PC-9 (cell line): ENCODE data around the gene CADM2. TPM values are rescaled to one million over a fixed set of nuclear protein-coding genes. Genes with fewer than 3 reads are reported as not detected.

Source experiments
- BruUV-seq: library from RNA; stranded (reverse); fragments of 400-500 nt; replicated peaks from 2 replicates; lab custom pipeline; 2021; lab: Mats Ljungman, UMichigan
- CTCF ChIA-PET: fragments of 300-600 bp; sonication (Branson Sonifier 250); formaldehyde crosslinking; loops from one replicate; lab custom pipeline; 2022; ENCODE audit warnings: antibody characterized with exemption; lab: Charles Lee
- POLR2A ChIA-PET: fragments of 300-600 bp; sonication (Branson Sonifier 250); formaldehyde crosslinking; loops from one replicate; lab custom pipeline; 2022; ENCODE audit warnings: antibody characterized with exemption; ENCODE audit not compliant: unreplicated experiment; lab: Charles Lee
- DNase-seq, 2 experiments: peaks; one replicate each; pipeline versions ENCODE4 v3.0.0 to v3.0.0-alpha.2; 2015 to 2022; ENCODE audit warnings: mixed read lengths in 1 of 2
- H2AFZ ChIP-seq: fragments of 200-600 bp; sonication (generic); 2 replicates; pipeline ENCODE4 v1.8.1; 2017; ENCODE audit warnings: antibody characterized with exemption
- H3F3A ChIP-seq: fragments of 200-600 bp; sonication (generic); 2 replicates; pipeline ENCODE4 v1.8.1; 2017; ENCODE audit warnings: antibody characterized with exemption, mild to moderate bottlenecking, low read depth; ENCODE audit not compliant: insufficient read depth
- H3K27ac ChIP-seq: fragments of 200-600 bp; sonication (generic); 2 replicates; pipeline ENCODE4 v1.6.1; 2016; ENCODE audit warnings: mixed run types
- H3K27me3 ChIP-seq: fragments of 200-600 bp; sonication (generic); 2 replicates; pipeline ENCODE4 v1.6.1; 2016; ENCODE audit warnings: low read depth, mixed run types; ENCODE audit not compliant: insufficient read depth
- H3K36me3 ChIP-seq: fragments of 200-600 bp; sonication (generic); 2 replicates; pipeline ENCODE4 v1.6.1; 2016; ENCODE audit warnings: low read depth, mixed run types
- H3K4me1 ChIP-seq: fragments of 200-600 bp; sonication (generic); replicated peaks from 2 replicates; pipeline ENCODE4 v1.6.1; 2016; ENCODE audit warnings: mixed run types; ENCODE audit not compliant: insufficient read depth
- H3K4me2 ChIP-seq: fragments of 200-600 bp; sonication (generic); 2 replicates; pipeline ENCODE4 v1.6.1; 2017; ENCODE audit warnings: mixed run types
- H3K4me3 ChIP-seq: fragments of 200-600 bp; sonication (generic); 2 replicates; pipeline ENCODE4 v1.6.1; 2016; ENCODE audit warnings: mixed run types
- H3K79me2 ChIP-seq: fragments of 200-600 bp; sonication (generic); 2 replicates; pipeline ENCODE4 v1.6.1; 2017; ENCODE audit warnings: low read depth, mixed run types
- H3K9me2 ChIP-seq: fragments of 200-600 bp; sonication (generic); 2 replicates; pipeline ENCODE4 v1.8.1; 2017; ENCODE audit warnings: mild to moderate bottlenecking; ENCODE audit not compliant: insufficient read depth
- H3K9me3 ChIP-seq: fragments of 200-600 bp; sonication (generic); 2 replicates; pipeline ENCODE4 v1.8.1; 2016; ENCODE audit warnings: low read depth; ENCODE audit not compliant: insufficient read depth
- H4K20me1 ChIP-seq: fragments of 200-600 bp; sonication (generic); 2 replicates; pipeline ENCODE4 v1.8.1; 2017; ENCODE audit not compliant: insufficient read depth
- CTCF ChIP-seq: fragments of 200-600 bp; sonication (generic); conservative IDR thresholded peaks from 2 replicates; pipeline ENCODE4 v1.6.1; 2017; ENCODE audit warnings: mixed run types, antibody characterized with exemption, mild to moderate bottlenecking, moderate library complexity
- EZH2 ChIP-seq: fragments of 200-600 bp; sonication (generic); IDR thresholded peaks from 2 replicates; pipeline ENCODE4 v1.8.0; 2017; ENCODE audit warnings: antibody characterized with exemption, low read depth
- intact Hi-C: fragments of 100-400 bp; cut with micrococcal nuclease; formaldehyde crosslinking; loops from one replicate; pipeline ENCODE4 v1.10.0; 2022; ENCODE audit not compliant: unreplicated experiment
- total RNA-seq: library from RNA; stranded (reverse); gene quantifications from 2 replicates; pipeline ENCODE4 v1.2.3, GENCODE V29; 2021

The CADM2 gene
- total RNA-seq, 1 experiment from 2014 or later = 0.59 TPM

- H3K4me1 ChIP-seq = no peaks in the 10 kb centered on the region
- H3F3A ChIP-seq = no peaks in the 10 kb centered on the region
- no peak overlapping the region for H3K4me3 ChIP-seq
- H3K4me2 ChIP-seq = no peak overlapping the region
- H4K20me1 ChIP-seq = no peaks in the 10 kb centered on the region
- H3K36me3 ChIP-seq = no peaks in the 10 kb centered on the region
- POLR2A ChIA-PET = no interaction called here
- CTCF ChIA-PET = no interaction called here
- BruUV-seq = no TSS peak
- H3K9me2 ChIP-seq = no peaks in the 10 kb centered on the region
- intact Hi-C loops = loop anchor here (5.0 to 10.0 kb wide), 2 partner anchors 262 to 499 kb away; no protein-coding TSS in a partner anchor
- no peak for DNase-seq
- H3K79me2 ChIP-seq = no peaks in the 10 kb centered on the region
- no peaks in the 10 kb centered on the region for H3K27me3 ChIP-seq
- no peak overlapping the region for H3K27ac ChIP-seq
- TF ChIP-seq CTCF = no peak
- TF ChIP-seq EZH2 = no peak
- no peaks in the 10 kb centered on the region for H3K9me3 ChIP-seq
- H2AFZ ChIP-seq = no peak overlapping the region
These were observed 344.4 kb downstream of the CADM2 start for GRCh38 chr3:85303156-85303555.

GRCh38 chr3:85304360-85304964 is 345.7 kb downstream of the CADM2 start:
- H4K20me1 ChIP-seq = no peaks in the 10 kb centered on the region
- H3F3A ChIP-seq = no peaks in the 10 kb centered on the region
- ChIA-PET POLR2A (no interaction called here), CTCF (no interaction called here)
- peak; percentile 66; the same call in 1 of the 2 replicates for TF ChIP-seq CTCF
- no peak for TF ChIP-seq EZH2
- no peaks in the 10 kb centered on the region for H3K36me3 ChIP-seq
- intact Hi-C loops = loop anchor here (5.0 to 10.0 kb wide), 2 partner anchors 260 to 498 kb away; no protein-coding TSS in a partner anchor
- H3K27ac ChIP-seq = no peak overlapping the region
- H3K4me2 ChIP-seq = no peak overlapping the region
- H3K79me2 ChIP-seq = no peaks in the 10 kb centered on the region
- no peaks in the 10 kb centered on the region for H3K27me3 ChIP-seq
- BruUV-seq = no TSS peak
- H3K4me1 ChIP-seq = no peaks in the 10 kb centered on the region
- H3K4me3 ChIP-seq = no peak overlapping the region
- H3K9me3 ChIP-seq = no peaks in the 10 kb centered on the region
- DNase-seq = no peak
- H3K9me2 ChIP-seq = no peaks in the 10 kb centered on the region
- H2AFZ ChIP-seq = 0 out of 2 replicates have a peak overlapping the region, but pooled peaks have one; percentile 46

GRCh38 chr3:85312331-85312730 is 353.5 kb downstream of the CADM2 start:
- Histone ChIP-seq H3K4me2 (no peak overlapping the region), H3K27ac (no peak overlapping the region), H3K9me3 (no peaks in the 10 kb centered on the region), H3K27me3 (no peaks in the 10 kb centered on the region), H3K79me2 (no peaks in the 10 kb centered on the region), H3K4me1 (peaks cover 5% of the 10 kb centered on the region; the same call in 1 of the 2 replicates), H3K9me2 (no peaks in the 10 kb centered on the region), H3K36me3 (no peaks in the 10 kb centered on the region), H3K4me3 (no peak overlapping the region), H4K20me1 (no peaks in the 10 kb centered on the region), H2AFZ (no peak overlapping the region), H3F3A (no peaks in the 10 kb centered on the region)
- intact Hi-C loops = no loop called here
- BruUV-seq = no TSS peak
- POLR2A ChIA-PET = no interaction called here
- DNase-seq = no peak
- CTCF ChIA-PET = no interaction called here
- TF ChIP-seq EZH2 = no peak
